SW480 (cell line): Measurements from ENCODE around the gene ZPLD1.

Experiments used
- DNase-seq: peaks from one replicate; pipeline ENCODE4 v3.0.0-alpha.2; 2016; ENCODE audit warnings: low spot score

ZPLD1 gene

DNA sequence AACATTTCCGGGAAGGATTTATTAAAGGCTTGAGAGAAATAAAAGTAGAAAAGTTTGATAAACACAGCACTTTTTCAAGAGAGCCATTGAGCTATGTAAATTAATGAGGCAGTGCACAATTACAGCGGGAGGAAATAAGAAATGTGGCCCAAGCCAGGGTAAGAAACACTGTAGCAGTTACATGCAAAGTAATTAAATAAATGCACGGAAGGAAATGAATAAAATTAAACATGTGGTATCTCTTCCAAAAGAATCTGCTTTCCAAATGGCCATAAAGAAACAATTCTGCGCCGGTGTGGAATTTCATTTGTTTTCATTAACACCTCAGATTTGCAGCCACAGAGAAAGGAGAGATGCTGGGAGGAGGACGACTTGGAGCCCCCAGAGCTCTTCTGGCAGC is 35.3 kb downstream of the ZPLD1 start:
- DNase-seq: no peak

DNA sequence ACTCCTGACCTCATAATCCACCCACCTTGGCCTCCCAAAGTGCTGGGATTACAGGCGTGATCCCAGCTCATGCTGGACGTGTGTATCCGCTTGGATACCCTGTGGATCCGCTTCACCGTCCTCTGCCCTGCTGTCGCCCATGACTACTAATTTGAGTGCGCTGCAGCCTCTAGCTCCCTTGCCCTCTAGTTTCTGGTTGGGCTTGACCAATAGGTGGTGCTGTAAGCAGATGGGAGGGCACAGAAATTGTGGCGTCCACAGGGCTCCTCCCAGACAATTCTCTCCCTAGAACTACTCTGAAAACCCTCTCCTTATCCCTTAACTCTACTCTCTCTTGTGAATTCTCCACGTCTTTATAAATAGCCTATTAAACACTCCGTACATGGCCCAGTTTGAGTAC is 36.2 kb downstream of the ZPLD1 start:
- no peak for DNase-seq

DNA sequence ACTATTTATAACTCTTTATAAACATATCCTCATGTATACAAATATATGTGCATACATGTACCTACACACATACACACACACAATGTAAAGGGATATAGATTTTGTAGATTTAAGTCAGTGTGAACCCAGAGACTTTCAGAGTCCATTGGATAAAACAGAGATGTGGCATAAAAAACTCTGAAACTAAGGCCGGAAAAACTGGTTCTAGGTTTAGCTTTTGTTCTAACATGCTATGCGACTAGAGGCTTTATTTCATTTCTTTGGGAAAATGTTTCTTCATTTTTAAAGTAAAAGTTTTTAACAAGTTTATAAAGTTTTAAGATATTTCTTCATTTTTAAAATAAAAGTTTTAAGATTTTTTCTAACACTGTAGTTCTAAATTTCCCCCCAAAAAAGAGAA is 36.7 kb downstream of the ZPLD1 start:
- no peak for DNase-seq

DNA sequence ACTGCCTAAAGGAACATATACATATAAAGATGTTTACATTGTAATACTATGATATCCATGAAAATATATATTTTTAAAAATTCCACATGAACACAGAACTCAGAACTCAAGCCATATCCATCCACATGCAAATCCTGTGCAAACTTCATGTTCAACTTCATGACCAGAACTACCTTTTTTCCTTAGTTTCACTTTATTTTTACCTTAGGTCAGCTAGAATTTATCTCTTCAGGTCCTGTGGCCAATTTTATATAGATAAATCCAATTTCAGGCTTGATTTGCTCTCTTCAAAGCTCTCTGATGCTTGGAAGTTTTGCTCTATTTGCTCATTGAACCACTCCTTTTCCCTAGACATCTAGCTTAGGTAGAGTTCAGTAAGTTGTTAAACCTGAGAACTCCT is 38.8 kb downstream of the ZPLD1 start:
- no peak for DNase-seq

DNA sequence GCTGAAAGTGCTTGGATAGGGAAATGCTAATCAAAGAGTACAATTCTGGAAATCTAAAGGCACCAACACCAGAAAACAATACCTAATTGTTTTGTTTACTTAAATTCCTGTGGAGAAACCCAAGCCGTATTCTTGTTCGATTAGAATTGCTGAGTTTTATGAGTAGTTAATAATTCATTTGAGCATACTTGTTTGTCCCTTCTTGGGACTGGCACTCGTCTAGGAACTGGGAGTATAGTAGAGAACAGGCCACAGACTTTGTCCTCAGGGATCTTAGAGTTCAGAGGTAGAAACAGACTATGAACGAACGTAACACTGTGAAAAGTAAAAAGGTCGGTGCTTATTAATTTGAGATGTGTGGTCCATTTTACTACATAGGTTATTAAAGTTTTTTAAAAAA is 39.4 kb downstream of the ZPLD1 start:
- no peak for DNase-seq

DNA sequence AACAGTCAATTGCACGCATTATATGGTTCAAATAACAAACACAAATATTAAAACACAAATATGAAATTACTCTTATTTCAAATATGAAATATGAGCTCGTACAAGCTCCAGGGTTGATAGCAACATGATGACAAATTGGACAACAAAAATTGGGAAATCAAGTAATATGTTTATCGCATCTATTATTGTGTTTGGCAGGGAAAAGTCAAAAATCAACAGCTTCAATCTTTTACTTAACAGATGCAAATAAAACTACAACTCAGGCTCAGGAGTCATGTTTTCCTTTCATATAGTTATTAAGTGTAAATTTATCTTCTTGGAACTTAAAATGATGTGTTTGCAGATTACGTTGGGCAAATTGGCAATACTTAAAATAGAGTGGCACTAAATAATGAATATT is 41.4 kb downstream of the ZPLD1 start:
- no peak for DNase-seq

DNA sequence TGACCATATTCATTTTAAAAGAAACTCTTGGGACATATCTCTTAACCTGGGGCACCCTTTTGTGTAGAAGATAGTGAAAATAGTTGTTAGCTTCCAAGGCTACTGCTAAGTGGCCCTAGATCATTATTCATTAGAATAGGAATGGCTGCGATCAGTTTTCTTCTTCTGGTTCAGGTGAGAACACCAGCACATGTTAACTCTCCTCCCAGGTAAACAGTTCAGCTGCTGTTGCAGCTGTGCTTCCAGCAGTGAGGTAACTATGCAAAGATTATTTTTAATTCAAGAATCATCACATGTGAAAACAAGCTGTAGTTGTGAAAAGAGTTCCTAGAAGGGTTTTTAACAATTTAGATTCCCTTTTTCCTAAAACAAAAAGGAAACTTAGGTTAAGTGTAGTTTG is 43.3 kb downstream of the ZPLD1 start:
- DNase-seq: no peak

DNA sequence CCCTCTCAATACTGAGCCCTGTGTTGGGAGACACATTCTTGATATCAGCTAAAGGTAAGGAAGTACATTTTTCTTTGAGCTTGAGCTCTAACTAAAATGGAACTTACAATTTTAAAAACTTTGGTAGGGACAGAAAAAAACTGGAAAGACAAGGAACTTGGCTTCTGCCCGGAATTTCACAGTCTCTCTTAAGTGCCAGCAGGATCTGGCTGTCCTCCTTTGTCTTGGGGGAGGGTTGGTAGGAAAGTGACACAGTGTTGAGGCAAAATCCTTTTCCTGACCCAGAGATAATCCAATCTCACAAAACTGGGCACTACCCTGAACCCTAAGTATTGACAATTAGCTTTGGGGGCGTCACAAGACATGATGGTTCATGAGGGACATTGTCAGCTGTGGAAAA is 45.3 kb downstream of the ZPLD1 start:
- no peak for DNase-seq

DNA sequence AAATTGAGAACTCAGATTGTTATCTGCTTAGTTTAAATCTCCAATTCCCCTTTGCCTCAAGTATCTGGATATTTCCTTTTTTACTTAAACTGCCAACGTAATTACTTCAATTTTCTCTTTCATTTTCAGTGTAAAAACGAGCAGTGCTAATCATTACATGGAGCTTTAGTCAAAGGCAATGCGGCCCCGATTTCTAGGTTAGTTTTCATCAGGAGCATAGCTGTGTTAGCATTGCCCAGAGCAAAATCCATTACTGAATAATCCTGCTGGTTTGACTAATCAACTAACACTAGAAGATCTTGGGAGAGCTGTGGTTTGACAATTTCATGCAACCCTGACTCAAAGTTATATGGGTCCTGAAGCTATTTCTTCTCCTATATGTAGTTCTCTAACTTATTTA is 46.2 kb downstream of the ZPLD1 start:
- no peak for DNase-seq

DNA sequence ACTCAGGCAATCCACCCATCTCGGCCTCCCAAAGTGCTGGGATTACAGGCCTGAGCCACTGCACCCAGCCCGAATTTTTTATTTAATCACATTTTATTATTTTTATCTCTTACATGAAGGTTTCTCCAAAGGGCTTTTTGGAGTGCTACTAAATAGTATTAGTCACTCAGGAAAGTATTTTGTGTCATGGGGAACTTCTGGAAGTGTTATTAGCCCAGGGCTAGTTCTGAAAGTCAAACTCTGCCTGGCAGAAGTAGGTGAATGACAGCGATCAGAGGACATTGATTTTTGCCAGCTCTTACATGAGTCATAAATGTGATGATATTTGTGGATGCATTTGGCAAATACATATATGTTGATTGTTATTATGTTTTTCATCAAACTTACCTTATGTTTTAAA is 48.7 kb downstream of the ZPLD1 start:
- no peak for DNase-seq

DNA sequence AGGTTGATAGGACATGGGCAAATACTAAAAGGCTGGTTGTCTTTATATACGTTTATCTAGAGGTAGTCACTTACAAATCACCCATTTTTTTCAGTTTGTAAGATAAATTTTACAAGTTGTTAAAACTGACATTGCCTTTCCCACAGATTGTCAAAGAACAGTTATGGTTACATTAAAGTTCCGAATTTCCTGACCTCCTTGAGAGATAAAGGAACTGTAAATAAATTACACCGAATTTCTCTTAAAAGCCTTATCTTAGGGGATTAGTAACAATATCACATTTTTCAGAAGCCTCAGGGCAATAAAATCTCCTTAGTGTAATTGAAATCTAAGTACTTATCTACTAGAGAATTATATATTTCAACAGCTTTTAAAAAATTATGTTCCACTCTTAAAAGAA is 49.5 kb downstream of the ZPLD1 start:
- no peak for DNase-seq

DNA sequence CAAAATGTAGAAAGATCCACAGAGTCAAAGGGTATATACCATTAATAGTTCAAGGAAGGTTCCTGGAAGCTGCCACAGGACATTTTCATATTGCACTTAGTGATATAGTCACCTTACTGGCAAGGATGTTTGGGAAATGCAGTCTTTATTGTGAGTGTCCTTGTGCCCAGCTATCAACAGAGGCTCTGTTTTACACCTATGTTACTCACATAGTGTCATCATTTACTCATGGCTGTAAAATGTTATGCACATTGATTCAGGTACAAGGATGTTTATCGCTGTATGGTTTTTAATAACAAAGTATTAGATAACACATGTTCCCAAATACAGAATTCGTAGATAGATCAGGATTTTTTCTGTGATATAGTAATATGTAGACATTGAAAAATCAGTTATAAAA is 50.9 kb downstream of the ZPLD1 start:
- DNase-seq: no peak

DNA sequence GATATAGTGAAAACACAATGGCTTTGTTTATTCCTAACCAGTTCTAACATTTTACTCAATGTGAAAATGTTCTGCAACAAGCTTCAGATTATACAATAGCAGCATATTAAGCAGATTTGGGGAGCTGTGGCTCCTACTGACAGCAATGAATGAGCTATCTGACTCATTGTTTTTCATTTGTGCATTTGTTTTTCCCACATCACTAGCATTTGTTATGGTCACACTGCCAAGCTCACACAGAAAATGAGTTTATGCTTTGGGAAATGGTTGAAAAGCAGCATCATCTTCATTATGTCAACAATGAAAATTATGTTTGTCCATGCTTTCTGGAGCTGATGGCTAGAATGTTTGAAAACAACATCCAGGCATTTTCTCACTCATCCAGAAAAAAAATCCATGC is 53.5 kb downstream of the ZPLD1 start:
- no peak for DNase-seq

DNA sequence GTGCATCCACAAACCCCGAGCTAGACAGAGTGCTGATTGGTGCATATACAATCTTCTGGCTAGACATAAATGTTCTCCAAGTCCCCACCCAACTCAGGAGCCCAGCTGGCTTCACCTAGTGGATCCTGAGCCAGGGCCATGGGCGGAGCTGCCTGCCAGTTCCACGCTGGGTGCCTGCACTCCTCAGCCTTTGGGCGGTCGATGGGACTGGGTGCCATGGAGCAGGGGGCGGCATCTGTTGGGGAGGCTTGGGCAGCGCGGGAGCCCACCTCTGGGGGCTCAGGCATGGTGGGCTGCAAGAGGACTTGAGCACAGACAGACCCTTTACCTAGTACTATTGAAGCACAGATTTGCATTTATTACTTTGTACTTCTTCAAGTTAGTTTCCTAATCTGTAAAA is 57.5 kb downstream of the ZPLD1 start:
- no peak for DNase-seq

DNA sequence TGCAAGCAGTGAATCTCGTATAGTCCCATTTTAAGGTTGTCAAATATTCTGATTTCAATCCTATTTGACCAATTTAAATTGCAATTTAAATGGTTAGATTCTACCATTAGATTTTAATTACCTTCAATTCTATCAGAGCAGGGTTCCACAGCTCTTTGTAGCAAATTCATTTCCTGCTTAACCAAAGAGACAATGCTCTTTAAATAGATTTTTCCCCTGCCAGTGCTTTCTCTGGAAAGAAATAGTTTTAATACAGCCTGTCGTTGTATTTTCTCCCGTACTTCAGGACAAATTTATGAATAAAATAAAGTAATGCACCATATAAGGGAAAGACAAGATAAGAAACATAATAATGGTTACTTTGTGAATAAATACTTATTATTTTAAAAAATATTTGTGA is 62.8 kb downstream of the ZPLD1 start:
- DNase-seq: no peak

DNA sequence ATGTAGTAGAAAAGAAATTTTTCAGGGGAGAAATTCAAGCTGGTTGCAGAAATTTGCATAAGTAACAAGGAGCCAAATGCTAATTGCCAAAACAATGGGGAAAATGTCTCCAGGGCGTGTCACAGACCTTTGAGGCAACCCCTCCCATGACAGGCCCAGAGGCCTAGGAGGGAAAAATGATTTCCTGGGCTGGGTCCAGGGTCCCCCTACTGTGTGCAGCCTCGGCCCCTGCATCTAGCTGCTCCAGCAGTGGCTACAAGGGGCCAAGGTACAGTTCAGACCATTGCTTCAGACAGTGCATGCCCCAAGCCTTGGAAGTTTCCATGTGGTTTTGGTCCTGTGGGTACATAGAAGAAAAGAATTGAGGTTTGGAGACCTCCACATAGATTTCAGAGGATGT is 70.7 kb downstream of the ZPLD1 start:
- DNase-seq: no peak

DNA sequence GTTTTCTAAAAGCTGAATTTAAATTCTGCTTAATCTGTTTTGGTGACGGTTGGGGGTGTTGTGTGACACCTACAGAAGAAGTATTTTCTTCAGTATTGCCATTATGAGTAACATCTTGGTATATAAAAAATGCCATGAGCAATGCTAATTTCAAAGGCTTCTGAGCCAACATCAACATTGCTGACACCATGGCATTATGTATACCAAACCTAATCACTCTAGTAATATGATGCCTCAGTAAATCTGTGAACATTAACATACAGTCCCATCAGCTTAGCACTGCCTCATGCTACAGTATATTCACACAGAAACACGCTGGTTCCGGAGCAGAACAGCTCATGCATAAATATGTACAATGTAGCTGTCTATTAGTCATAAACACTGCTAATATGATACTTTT is 75.8 kb downstream of the ZPLD1 start:
- DNase-seq: no peak

DNA sequence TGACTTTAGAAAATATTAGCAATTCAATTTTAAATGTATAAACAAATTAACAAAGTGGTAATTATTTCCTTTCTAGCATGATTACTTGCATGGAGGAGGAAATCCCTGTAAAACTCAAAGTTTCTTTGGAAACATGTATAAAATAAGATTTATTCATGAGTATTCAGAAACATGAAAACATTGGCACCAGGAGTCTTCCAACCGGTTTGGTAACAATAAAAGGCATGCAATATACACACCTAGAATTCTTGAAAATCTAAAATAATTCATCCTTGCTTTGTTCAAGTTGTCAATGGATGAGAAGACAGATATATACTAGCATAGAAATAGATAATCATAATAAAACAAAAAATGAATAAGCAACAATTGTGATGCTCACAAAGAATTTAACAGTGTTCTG is 76.4 kb downstream of the ZPLD1 start:
- no peak for DNase-seq

DNA sequence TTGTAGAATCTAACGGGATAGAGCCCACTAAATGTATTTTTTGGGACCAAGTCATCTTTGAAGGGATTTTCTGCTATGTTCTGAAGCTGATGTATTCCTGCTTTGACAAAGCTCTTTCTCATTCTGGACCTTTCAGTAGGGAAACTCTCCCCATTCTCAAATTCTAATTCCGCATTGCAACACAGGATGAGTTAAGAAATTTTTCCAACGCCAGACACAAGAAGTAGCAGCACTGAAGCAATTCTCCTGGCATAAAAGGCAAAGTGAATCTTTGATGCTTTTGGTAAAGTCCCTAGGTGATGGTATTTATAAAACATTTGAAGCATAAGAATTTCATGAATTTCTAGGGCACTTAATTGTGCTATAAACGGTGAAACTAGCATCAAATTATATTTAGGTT is 76.8 kb downstream of the ZPLD1 start:
- no peak for DNase-seq

DNA sequence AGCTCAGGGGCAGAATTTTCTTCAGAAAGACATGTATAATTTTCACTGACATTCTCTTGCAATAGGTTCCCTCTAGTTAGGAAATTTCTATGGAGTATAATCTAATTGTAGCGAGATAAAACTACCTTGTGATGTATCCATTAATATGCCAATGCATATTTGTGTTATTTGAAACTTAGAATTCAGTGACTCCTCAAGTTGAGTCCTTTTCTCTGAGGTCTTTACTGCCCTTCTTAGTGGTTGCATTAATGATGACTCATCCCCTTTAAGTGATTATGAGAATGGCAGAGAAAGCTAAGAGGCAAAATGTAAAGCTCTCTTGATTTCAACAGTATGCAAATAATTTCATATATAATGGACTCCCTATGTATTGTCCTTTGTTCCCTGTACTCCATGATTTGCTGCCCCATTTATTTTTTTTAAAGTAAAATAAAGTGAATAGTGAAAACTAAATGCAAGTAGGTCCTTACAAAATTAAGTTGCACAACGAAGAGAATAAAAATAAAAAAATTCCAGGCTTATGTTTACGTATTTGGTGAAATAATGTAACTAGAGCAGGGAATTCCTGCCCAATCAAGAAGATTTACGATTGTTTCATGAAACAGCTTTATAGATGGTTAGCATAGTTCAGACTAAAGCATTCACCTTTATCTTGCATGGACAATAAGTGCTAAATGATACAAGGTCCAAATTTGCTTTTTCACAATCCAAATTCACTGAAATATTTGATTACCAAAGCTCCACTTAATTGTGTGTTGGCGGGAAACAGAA is 78.1 kb downstream of the ZPLD1 start:
- DNase-seq: no peak

DNA sequence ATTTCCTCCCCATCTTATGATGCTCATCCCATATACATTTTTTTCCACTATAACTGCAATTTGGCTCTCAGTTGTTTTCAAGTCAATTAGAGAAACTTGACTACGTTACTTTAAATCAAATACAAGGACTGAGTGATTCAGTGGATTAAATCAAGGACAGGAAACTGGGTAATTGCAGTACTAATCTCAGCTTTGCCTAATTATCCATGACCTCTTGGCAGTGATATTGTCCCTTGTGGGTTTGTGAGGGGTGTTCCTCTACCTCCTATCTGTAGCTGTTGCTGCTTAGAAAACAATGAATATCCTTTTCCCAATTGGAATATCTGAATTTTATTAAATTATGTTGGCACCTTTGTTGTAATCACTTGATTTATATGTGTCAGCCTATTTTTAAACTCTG is 79.4 kb downstream of the ZPLD1 start:
- DNase-seq: no peak

DNA sequence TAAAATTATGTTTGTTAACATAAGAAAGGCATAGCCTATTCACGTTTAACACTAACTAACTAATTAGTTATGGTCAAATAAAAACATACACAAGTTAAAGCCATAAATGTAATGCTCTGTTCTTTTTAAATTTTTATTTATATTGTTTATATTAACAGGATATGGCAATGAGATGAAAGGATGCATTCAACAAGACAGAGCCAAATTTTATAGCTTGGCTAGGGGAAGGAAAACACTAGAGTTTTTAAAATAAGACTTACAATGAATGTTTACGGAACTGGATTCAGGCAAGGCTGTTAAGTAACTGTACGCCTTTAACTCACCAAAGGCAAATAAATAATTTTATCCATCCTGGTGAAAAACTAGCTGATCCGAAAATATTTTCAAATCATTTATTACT is 86.4 kb downstream of the ZPLD1 start:
- DNase-seq: no peak

DNA sequence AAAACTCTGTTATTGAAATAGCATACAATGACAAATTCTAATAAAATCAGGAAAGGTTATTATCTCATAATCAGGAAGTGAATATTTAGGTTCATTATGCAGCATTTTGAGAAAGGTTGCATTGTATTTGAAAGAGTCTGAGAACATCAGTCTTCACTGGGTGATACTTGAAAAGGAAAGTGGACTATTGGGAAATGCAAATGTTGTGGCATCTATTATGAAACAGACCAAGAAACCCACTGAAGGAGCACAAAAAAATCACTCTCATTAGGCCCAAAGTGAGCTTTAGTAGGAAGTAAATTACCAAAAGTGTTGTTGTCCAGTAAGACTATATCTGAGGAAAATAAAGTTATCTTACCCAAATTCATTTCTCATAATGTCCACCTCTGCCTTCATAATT is 90.8 kb downstream of the ZPLD1 start:
- no peak for DNase-seq

DNA sequence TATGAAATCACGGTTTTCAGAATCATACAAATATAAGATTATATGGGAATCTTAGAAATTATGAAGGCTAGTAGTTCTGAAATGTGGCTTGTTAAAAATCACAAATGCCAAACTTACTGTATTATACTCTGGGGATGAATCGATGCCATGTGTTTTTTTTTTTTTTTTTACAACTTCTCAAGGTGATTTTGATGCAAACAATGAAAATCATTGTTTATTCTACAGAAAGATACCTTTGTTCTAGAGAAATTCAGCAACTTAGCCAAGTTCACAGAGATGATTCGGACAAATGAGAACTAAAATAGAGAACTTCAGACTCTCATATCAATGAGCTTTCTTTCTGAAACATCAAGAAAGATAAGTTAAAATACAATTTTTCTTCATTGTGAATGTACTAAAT is 92.0 kb downstream of the ZPLD1 start:
- DNase-seq: no peak

DNA sequence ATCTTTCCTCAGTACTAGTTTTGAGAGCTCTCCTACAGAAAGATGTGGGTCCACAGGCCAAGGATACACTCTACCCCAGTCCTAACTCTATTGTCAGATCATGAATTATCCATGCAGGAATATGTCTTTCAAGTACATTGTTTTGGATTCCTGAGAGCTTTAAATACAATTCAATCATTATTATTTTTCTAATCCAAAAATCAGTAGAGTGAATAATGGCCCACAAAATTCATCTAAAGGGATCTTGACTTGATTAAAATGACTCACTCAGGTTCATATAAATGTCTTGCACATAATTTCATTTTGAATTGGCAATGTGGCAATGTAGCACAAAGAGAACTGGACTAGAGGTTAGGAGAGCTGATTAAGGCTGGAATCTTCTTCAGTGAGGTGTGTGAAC is 93.9 kb downstream of the ZPLD1 start:
- DNase-seq: no peak
